ENCODE results near the gene TRIP12.

- TF ChIP-seq CEBPB (IDR thresholded peaks at IDR 0.05; ENCODE audit: low read depth): no peak
- no peak for TF ChIP-seq RAD21 (IDR thresholded peaks at IDR 0.05; ENCODE audit: low read depth)
- TF ChIP-seq REST (IDR thresholded peaks at IDR 0.05; ENCODE audit: low read depth): no peak
- TF ChIP-seq, protein P1, sequence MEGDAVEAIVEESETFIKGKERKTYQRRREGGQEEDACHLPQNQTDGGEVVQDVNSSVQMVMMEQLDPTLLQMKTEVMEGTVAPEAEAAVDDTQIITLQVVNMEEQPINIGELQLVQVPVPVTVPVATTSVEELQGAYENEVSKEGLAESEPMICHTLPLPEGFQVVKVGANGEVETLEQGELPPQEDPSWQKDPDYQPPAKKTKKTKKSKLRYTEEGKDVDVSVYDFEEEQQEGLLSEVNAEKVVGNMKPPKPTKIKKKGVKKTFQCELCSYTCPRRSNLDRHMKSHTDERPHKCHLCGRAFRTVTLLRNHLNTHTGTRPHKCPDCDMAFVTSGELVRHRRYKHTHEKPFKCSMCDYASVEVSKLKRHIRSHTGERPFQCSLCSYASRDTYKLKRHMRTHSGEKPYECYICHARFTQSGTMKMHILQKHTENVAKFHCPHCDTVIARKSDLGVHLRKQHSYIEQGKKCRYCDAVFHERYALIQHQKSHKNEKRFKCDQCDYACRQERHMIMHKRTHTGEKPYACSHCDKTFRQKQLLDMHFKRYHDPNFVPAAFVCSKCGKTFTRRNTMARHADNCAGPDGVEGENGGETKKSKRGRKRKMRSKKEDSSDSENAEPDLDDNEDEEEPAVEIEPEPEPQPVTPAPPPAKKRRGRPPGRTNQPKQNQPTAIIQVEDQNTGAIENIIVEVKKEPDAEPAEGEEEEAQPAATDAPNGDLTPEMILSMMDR (IDR thresholded peaks at IDR 0.05 in 2 of 3, conservative IDR thresholded peaks at IDR 0.05 in 1 of 3; ENCODE audit: borderline replicate concordance in 1 of 3, insufficient read depth in 1 of 3, low read depth in 2 of 3, low read length in 2 of 3): no peak
Measured at GRCh38 chr2:229880892-229881586, 40.8 kb downstream of the TRIP12 start.
